Occipital lobe (tissue), 2 donors: ENCODE results near the gene FAM227B. TPM values are rescaled to one million over a fixed set of nuclear protein-coding genes. Genes with fewer than 3 reads are reported as not detected.
"Not testable (repeated sequence)": the region's sequence is repeated elsewhere in the genome, so short reads cannot be mapped to it uniquely, and the experiment has no call there.

Source experiments
- DNase-seq: peaks from one replicate; lab custom pipeline; 2025; lab: John Stamatoyannopoulos, UW
- total RNA-seq: library from RNA; depleted of rRNA; stranded (reverse); fragments of >200 nt; gene quantifications from one replicate; pipeline ENCODE4 v1.2.3, GENCODE V29; 2014

The FAM227B gene
- total RNA-seq, 1 donor from 2014 or later = 7.3 TPM

- not testable (repeated sequence) for DNase-seq
Measured at GRCh38 chr15:49612240-49612639, 8.4 kb downstream of the FAM227B start.

- no peak for DNase-seq
Measured at GRCh38 chr15:49610157-49610918, 10.3 kb downstream of the FAM227B start.

DNA sequence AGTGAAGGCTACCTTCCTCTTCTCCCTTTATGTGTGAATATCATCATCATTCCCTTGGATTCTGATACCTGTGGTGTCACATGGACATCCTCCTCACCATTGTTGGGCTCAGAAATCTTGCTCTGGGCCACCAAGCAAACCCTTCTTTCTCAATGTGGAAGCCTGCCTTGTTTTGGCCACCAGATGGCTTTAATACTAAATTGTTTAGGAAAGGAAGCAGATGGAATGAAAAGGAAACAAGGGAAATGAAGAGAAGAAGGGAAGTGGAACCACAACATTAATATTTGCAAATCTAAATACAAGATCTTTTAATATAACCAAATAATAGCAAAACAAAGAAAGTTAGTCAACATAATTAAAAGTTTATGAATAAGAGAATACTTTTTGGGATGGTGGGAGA lies 14.0 kb downstream of the FAM227B start:
- DNase-seq = no peak

DNA sequence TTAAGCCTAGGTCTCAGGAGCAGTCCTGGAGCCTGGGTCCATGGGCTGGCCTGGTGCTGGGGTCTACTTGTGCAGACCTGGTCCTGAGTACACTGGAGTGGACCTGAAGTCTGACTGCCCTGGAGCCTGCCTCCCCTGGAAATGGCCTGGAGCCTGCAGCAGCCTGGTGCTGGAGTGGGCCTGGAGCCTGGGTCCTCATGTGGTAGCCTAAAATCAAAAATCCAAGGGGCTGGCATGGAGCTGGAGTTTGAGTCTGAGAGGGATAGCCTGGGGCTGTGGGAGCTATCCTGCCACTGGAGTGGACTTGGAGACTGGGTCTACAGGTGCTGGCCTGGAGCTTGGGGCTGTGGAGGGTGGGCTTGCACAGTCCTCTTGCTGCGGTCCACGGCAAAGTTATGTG lies 15.0 kb downstream of the FAM227B start:
- no peak for DNase-seq

GRCh38 chr15:49604625-49605409 lies 15.8 kb downstream of the FAM227B start:
- no peak for DNase-seq

- not testable (repeated sequence) for DNase-seq
Measured at GRCh38 chr15:49592829-49593316, 27.7 kb downstream of the FAM227B start.

DNA sequence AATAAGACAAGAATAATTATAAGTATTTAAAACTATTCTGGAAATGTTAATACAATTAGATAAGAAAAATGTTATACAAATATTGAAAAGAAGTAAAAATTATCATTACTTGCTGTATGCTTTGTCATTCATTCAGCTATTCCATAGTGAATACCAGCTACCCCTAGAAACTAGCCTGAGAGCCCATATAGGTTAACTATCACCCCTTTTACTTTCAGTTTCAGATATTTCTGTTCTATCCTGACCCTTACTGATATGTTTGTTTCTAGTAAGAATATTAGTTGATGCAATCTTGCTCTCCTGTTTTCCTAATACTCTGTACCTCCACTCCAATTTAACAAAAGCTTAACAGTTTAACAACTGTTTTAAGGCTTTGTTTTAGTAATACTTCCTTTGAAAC lies 31.6 kb downstream of the FAM227B start:
- DNase-seq = no peak

- DNase-seq = no peak
Measured at GRCh38 chr15:49573421-49573820, 47.2 kb downstream of the FAM227B start.

GRCh38 chr15:49570672-49571071 lies 49.9 kb downstream of the FAM227B start:
- DNase-seq = no peak

GRCh38 chr15:49570174-49570573 lies 50.4 kb downstream of the FAM227B start:
- no peak for DNase-seq

- DNase-seq = no peak
Measured at GRCh38 chr15:49560045-49560444, 60.6 kb downstream of the FAM227B start.

- DNase-seq = no peak
Measured at GRCh38 chr15:49558929-49559328, 61.7 kb downstream of the FAM227B start.

- DNase-seq = no peak
Measured at GRCh38 chr15:49556437-49556836, 64.2 kb downstream of the FAM227B start.

- not testable (repeated sequence) for DNase-seq
Measured at GRCh38 chr15:49550342-49550741, 70.3 kb downstream of the FAM227B start.

- no peak for DNase-seq
Measured at GRCh38 chr15:49538520-49538919, 82.1 kb downstream of the FAM227B start.

DNA sequence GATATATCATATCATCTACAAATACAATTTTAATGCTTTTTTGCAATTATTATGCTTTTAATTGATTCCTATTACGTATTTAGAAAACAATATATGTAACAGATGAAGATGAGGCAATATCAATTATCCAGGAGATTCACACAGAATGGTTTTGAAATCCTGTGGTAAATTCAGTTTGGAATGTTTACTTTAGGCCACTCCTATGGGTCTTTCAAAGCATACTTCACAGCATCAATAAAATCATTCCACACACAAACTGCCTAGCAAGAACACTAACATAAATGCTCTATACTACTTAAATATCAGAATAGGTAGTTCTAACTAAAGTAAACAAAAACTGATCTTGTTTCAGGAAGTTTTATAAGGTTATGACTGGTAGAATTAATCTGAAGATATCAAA lies 90.5 kb downstream of the FAM227B start:
- no peak for DNase-seq

- no peak for DNase-seq
Measured at GRCh38 chr15:49528289-49528688, 92.3 kb downstream of the FAM227B start.

GRCh38 chr15:49521802-49522201 lies 98.8 kb downstream of the FAM227B start:
- DNase-seq = no peak

DNA sequence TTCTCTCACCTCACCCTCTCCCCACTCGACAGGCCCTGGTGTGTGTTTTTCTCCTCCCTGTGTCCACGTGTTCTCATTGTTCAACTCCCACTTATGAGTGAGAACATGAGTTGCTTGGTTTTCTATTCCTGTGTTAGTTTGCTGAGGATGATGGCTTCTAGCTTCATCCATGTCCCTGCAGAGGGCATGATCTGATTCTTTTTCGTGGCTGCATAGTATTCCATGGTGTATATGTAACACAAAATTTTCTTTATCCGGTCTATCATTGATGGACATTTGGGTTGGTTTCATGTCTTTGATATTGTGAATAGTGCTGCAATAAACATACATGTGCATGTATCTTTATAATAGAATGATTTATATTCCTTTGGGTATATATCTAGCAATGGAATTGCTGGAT lies 107.9 kb downstream of the FAM227B start:
- not testable (repeated sequence) for DNase-seq

DNA sequence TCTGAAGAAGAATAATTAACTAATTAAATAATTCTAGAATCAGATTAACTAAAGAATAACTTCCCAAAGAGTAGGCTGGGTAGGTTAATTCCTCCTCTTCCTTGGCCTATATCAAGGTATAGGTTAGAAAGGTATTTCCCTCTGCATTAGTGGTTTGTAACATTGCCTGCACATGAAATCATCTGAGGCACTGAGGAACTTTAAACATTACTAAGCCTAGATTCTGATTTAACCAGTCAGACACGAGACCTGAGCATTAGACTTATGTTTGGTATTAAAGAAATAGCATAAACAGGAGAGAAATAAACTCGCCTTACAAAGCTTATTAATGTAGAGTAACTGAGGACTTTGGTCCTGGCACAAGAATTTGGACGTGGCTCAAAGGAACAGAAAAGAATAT lies 113.4 kb downstream of the FAM227B start:
- DNase-seq = no peak

- DNase-seq = no peak
Measured at GRCh38 chr15:49506341-49506740, 114.3 kb downstream of the FAM227B start.

- DNase-seq = no peak
Measured at GRCh38 chr15:49501586-49501985, 119.0 kb downstream of the FAM227B start.
